ENCODE data around the gene NPFFR1. TPM values are rescaled to one million over a fixed set of nuclear protein-coding genes. Genes with fewer than 3 reads are reported as not detected.
"Not testable (repeated sequence)": the region's sequence is repeated elsewhere in the genome, so short reads cannot be mapped to it uniquely, and the experiment has no call there.

Gene NPFFR1
- total RNA-seq, 2 donors from 2014 or later = 0.02 TPM; not detected in 1

- not testable (repeated sequence) for H3K4me3 Mint-ChIP-seq; H3K4me3 ChIP-seq (ENCODE audit: low read length); H3K36me3 Mint-ChIP-seq (ENCODE audit: low read depth); H3K9ac ChIP-seq (ENCODE audit: extremely low read depth, low read length, poor library complexity, severe bottlenecking); H3K4me1 ChIP-seq (ENCODE audit: control insufficient read depth, insufficient read depth, low read length); H3K27ac ChIP-seq (ENCODE audit: low read depth, low read length); DNase-seq; H3K4me1 Mint-ChIP-seq; H3K36me3 ChIP-seq (ENCODE audit: control insufficient read depth, insufficient read depth, low read length); H3K27me3 ChIP-seq (ENCODE audit: control insufficient read depth, insufficient read depth, low read length, poor library complexity, severe bottlenecking); H3K27ac Mint-ChIP-seq
- 94 to 96% methylated on average over 22 to 55 of the region's 55 CpGs for WGBS, 2 experiments (ENCODE audit: insufficient coverage in 1 of 2, insufficient read length in 1 of 2)
- Mint-ChIP-seq H3K27me3 (ENCODE audit: insufficient read depth) (peaks cover 39% of the 10 kb centered on the region), H3K9me3 (peaks cover 54% of the 10 kb centered on the region)
- peaks cover 19% of the 10 kb centered on the region for H3K9me3 ChIP-seq (ENCODE audit: control insufficient read depth, low read length)
Measured at GRCh38 chr10:70239077-70239976, 44.5 kb downstream of the NPFFR1 start.

- 78% methylated on average over 4 of the region's 6 CpGs; no CpG with 5 or more reads in 1 of the 2 experiments for WGBS, 2 experiments (ENCODE audit: insufficient coverage in 1 of 2, insufficient read length in 1 of 2)
- H3K4me1 ChIP-seq (ENCODE audit: control insufficient read depth, insufficient read depth, low read length); H3K36me3 ChIP-seq (ENCODE audit: control insufficient read depth, insufficient read depth, low read length); H3K27ac Mint-ChIP-seq; H3K4me3 ChIP-seq (ENCODE audit: low read length); H3K4me1 Mint-ChIP-seq; H3K27ac ChIP-seq (ENCODE audit: low read depth, low read length); H3K36me3 Mint-ChIP-seq (ENCODE audit: low read depth); DNase-seq; H3K27me3 ChIP-seq (ENCODE audit: control insufficient read depth, insufficient read depth, low read length, poor library complexity, severe bottlenecking); H3K9ac ChIP-seq (ENCODE audit: extremely low read depth, low read length, poor library complexity, severe bottlenecking); H3K4me3 Mint-ChIP-seq: not testable (repeated sequence)
- peaks cover 19% of the 10 kb centered on the region for H3K9me3 ChIP-seq (ENCODE audit: control insufficient read depth, low read length)
- H3K9me3 Mint-ChIP-seq = peaks cover 54% of the 10 kb centered on the region
- H3K27me3 Mint-ChIP-seq (ENCODE audit: insufficient read depth) = peaks cover 28% of the 10 kb centered on the region
Measured at GRCh38 chr10:70237958-70238536, 45.8 kb downstream of the NPFFR1 start.

- no peak overlapping the region for H3K4me3 ChIP-seq (ENCODE audit: low read length)
- H3K9me3 Mint-ChIP-seq = peaks cover 30% of the 10 kb centered on the region
- no peak overlapping the region for H3K4me3 Mint-ChIP-seq
- H3K9ac ChIP-seq (ENCODE audit: extremely low read depth, low read length, poor library complexity, severe bottlenecking) = no peak overlapping the region
- peaks cover 10% of the 10 kb centered on the region for H3K36me3 Mint-ChIP-seq (ENCODE audit: low read depth)
- peaks cover 18% of the 10 kb centered on the region for H3K27me3 Mint-ChIP-seq (ENCODE audit: insufficient read depth)
- peaks cover 4% of the 10 kb centered on the region for H3K4me1 Mint-ChIP-seq
- DNase-seq = no peak
- no peaks in the 10 kb centered on the region for H3K27me3 ChIP-seq (ENCODE audit: control insufficient read depth, insufficient read depth, low read length, poor library complexity, severe bottlenecking)
- 88 to 90% methylated on average over 18 of the region's 18 CpGs for WGBS, 2 experiments (ENCODE audit: insufficient coverage in 1 of 2, insufficient read length in 1 of 2)
- peaks cover 4% of the 10 kb centered on the region for H3K36me3 ChIP-seq (ENCODE audit: control insufficient read depth, insufficient read depth, low read length)
- no peaks in the 10 kb centered on the region for H3K4me1 ChIP-seq (ENCODE audit: control insufficient read depth, insufficient read depth, low read length)
- H3K9me3 ChIP-seq (ENCODE audit: control insufficient read depth, low read length) = peaks cover 13% of the 10 kb centered on the region
- H3K27ac ChIP-seq (ENCODE audit: low read depth, low read length) = no peak overlapping the region
- H3K27ac Mint-ChIP-seq = no peak overlapping the region
- no peak for TF ChIP-seq CTCF (conservative IDR thresholded peaks at IDR 0.05)
Measured at GRCh38 chr10:70234668-70235447, 48.9 kb downstream of the NPFFR1 start.
